Gastroesophageal sphincter (tissue), 4 donors: ENCODE measurements around the gene MPZL3. TPM values are rescaled to one million over a fixed set of nuclear protein-coding genes. Genes with fewer than 3 reads are reported as not detected.

Source experiments
- ATAC-seq: fragments of 150-250 bp; one replicate; pipeline ENCODE4 v1.9.1; 2016; ENCODE audit warnings: mild to moderate bottlenecking, moderate library complexity
- H3K27ac ChIP-seq, 4 donors: fragments of 200-600 bp; sonication (generic) in 3 of 4; 1 replicate in 3 of 4; 2 replicates in 1 of 4; pipeline ENCODE4 v1.5.1; 2016 to 2019
- H3K27me3 ChIP-seq: fragments of 200-600 bp; sonication (generic); one replicate; pipeline ENCODE4 v1.5.1; 2019
- H3K36me3 ChIP-seq, 2 donors: fragments of 200-600 bp; sonication (generic); one replicate each; pipeline ENCODE4 v1.5.1; 2019; ENCODE audit warnings: control low read depth in 1 of 2
- H3K4me1 ChIP-seq, 3 donors: fragments of 200-600 bp; sonication (generic); 1 replicate in 2 of 3; 2 replicates in 1 of 3; pipeline ENCODE4 v1.5.1; 2016 to 2019; ENCODE audit warnings: control low read depth in 2 of 3
- H3K4me3 ChIP-seq, 2 donors: fragments of 200-600 bp; sonication (generic); one replicate each; pipeline ENCODE4 v1.5.1; 2019; ENCODE audit warnings: mild to moderate bottlenecking in 1 of 2, moderate library complexity in 1 of 2
- H3K9me3 ChIP-seq, 3 donors: fragments of 200-600 bp; sonication (generic); one replicate each; pipeline ENCODE4 v1.5.1; 2017 to 2019; ENCODE audit warnings: control low read depth in 2 of 3
- EP300 ChIP-seq: sonication (generic); formaldehyde crosslinking; IDR thresholded peaks from one replicate; pipeline ENCODE4 v1.6.1; 2017; ENCODE audit warnings: antibody characterized with exemption, mild to moderate bottlenecking
- POLR2A ChIP-seq, 2 donors: fragments of 450-650 bp; IDR thresholded peaks; one replicate each; pipeline ENCODE4 v1.6.1; 2017; ENCODE audit warnings: antibody characterized with exemption in 2 of 2, mild to moderate bottlenecking in 2 of 2, moderate library complexity in 1 of 2
- POLR2AphosphoS5 ChIP-seq: sonication (generic); formaldehyde crosslinking; IDR thresholded peaks from one replicate; pipeline ENCODE4 v1.6.1; 2017; ENCODE audit warnings: antibody characterized with exemption
- WGBS, 2 donors: methylation state at CpG; one replicate each; pipeline ENCODE4 v1.1.5; 2018; ENCODE audit warnings: low coverage in 1 of 2; 5-methylcytosine and 5-hydroxymethylcytosine counted together
- total RNA-seq, 4 donors: library from RNA; depleted of rRNA; stranded (reverse); fragments of >200 nt; gene quantifications; one replicate each; pipeline ENCODE4 v1.1.0, GENCODE V29; 2016
- TF ChIP-seq, protein P1 (sequence below), 4 experiments: fragments of 200-600 bp in 2 of 4; fragments of 450-650 bp in 2 of 4; sonication (generic) in 1 of 4; IDR thresholded peaks; one replicate each; pipeline ENCODE4 v1.5.1; 2017 to 2019; ENCODE audit warnings: antibody characterized with exemption in 4 of 4, mild to moderate bottlenecking in 2 of 4, moderate library complexity in 2 of 4

MPZL3 gene
- total RNA-seq, 4 donors from 2014 or later = 0.54 to 3.8 (median 0.65) TPM

DNA sequence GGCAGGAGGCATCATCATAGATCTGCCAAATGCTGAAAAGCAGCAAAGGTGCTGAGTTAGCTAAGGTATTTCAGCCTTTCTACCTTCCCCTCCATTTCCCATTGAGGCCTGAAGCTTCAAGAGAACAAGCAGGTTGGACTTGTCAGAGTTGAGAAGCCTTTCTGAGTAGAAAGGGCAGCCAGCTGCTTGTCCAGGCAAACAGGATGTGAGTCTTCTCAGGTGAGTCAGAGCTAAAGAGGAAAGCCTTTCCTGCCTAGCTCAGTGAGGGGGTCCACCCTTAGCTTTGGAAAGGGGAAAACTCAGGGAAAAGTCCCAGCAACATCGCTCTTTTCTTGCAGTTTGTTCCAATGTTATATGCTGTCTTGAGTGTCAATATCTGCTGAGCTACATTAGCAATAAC, 25.1 kb upstream of the MPZL3 start:
- H3K27me3 ChIP-seq = peaks cover 42% of the 10 kb centered on the region
- no peak for ATAC-seq
- H3K4me1 ChIP-seq = no peaks in the 10 kb centered on the region
- H3K4me3 ChIP-seq = no peak overlapping the region
- no peaks in the 10 kb centered on the region for H3K36me3 ChIP-seq
- no peaks in the 10 kb centered on the region for H3K9me3 ChIP-seq
- TF ChIP-seq EP300 = no peak
- peak; percentile 11 for TF ChIP-seq POLR2AphosphoS5
- TF ChIP-seq POLR2A (IDR thresholded peaks at IDR 0.05) = no peak
- TF ChIP-seq, protein P1, sequence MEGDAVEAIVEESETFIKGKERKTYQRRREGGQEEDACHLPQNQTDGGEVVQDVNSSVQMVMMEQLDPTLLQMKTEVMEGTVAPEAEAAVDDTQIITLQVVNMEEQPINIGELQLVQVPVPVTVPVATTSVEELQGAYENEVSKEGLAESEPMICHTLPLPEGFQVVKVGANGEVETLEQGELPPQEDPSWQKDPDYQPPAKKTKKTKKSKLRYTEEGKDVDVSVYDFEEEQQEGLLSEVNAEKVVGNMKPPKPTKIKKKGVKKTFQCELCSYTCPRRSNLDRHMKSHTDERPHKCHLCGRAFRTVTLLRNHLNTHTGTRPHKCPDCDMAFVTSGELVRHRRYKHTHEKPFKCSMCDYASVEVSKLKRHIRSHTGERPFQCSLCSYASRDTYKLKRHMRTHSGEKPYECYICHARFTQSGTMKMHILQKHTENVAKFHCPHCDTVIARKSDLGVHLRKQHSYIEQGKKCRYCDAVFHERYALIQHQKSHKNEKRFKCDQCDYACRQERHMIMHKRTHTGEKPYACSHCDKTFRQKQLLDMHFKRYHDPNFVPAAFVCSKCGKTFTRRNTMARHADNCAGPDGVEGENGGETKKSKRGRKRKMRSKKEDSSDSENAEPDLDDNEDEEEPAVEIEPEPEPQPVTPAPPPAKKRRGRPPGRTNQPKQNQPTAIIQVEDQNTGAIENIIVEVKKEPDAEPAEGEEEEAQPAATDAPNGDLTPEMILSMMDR (IDR thresholded peaks at IDR 0.05) = no peak
- H3K27ac ChIP-seq = peak overlapping the region in 2 of 4 donors; percentile 24 to 28
- WGBS, 2 donors = 89 to 92% methylated on average over 1 of the region's 1 CpG

DNA sequence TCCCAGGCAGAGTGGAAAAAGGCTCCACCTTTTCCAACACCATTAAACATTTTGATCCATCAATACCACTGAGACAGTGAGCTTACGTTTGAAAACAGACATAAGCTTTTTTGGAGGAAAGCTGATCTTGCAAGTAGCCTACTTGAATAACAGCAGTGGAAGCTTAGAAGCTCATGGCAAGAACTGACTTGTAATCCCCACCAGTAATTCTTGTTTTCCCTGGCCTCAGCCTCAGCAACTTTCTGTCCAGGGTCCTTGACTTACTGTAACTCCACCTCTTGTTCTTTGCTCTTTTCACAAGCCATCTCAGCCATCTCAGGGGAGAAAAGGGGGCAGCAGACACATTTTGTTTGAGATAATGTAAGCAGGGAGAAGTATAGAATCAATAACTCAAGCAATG, 24.3 kb upstream of the MPZL3 start:
- Histone ChIP-seq H3K27ac (no peak overlapping the region), H3K27me3 (peaks cover 50% of the 10 kb centered on the region), H3K9me3 (no peaks in the 10 kb centered on the region), H3K4me1 (no peaks in the 10 kb centered on the region), H3K4me3 (no peak overlapping the region), H3K36me3 (no peaks in the 10 kb centered on the region)
- TF ChIP-seq POLR2A (IDR thresholded peaks at IDR 0.05) = no peak
- TF ChIP-seq POLR2AphosphoS5 = no peak
- TF ChIP-seq, protein P1 (IDR thresholded peaks at IDR 0.05) = no peak
- TF ChIP-seq EP300 = no peak
- ATAC-seq = no peak
- 25 to 50% methylated on average over 1 of the region's 1 CpG for WGBS, 2 donors

DNA sequence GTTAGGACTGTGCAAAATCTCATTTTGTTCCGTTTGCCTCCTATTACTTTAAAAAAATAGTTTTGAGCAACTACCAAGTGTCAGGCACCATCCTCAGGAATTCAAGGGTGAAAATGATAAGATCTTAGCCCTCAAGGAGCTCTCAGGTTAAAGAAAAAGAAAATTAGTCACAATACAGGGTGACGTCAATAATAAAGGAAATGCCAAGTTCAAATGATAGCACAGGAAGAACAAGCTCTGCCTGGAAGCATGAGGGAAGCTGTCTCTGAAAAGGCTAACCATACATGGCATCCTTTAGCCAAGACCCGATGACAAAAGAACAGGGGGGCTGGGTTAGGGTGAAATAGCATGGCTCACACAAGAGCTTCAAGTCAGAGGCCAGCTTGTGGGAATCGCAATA, 23.0 kb upstream of the MPZL3 start:
- peak; percentile 6 for TF ChIP-seq POLR2AphosphoS5
- TF ChIP-seq, protein P1 (IDR thresholded peaks at IDR 0.05) = no peak
- Histone ChIP-seq H3K36me3 (no peaks in the 10 kb centered on the region), H3K27me3 (peaks cover 50% of the 10 kb centered on the region), H3K4me3 (no peak overlapping the region), H3K9me3 (no peaks in the 10 kb centered on the region), H3K27ac (peak overlapping the region in 2 of 4 donors; percentile 20 to 32), H3K4me1 (no peaks in the 10 kb centered on the region)
- ATAC-seq = peak; percentile 62
- WGBS, 2 donors = 50 to 60% methylated on average over 3 to 4 of the region's 4 CpGs

DNA sequence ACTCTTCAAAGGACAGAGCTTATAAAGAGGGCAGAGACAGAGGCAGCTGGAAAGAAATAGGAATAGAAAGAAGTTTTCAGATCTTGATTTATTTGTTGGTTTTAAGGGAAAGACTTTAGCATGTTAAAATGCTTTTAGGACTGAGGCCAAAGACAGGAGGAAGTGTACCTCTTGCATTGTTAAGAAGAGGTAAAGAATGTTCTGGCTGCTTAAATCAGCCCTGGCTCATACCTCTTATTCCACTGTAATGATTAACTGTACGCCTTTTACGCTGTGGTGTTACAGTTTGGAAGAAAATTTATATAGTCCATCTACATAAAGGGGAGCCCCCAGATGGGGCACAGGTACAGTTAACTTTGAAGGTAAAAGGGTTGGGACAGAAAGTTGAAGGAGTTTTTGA, 22.0 kb upstream of the MPZL3 start:
- TF ChIP-seq POLR2AphosphoS5 = no peak
- no peak for TF ChIP-seq POLR2A (IDR thresholded peaks at IDR 0.05)
- TF ChIP-seq, protein P1 (IDR thresholded peaks at IDR 0.05) = no peak
- TF ChIP-seq EP300 = no peak
- WGBS, 2 donors = 47 to 53% methylated on average over 2 of the region's 2 CpGs
- Histone ChIP-seq H3K27me3 (peaks cover 50% of the 10 kb centered on the region), H3K36me3 (no peaks in the 10 kb centered on the region), H3K9me3 (no peaks in the 10 kb centered on the region), H3K4me1 (no peaks in the 10 kb centered on the region), H3K4me3 (no peak overlapping the region), H3K27ac (peak overlapping the region in 1 of 4 donors; percentile 48)
- ATAC-seq = no peak

DNA sequence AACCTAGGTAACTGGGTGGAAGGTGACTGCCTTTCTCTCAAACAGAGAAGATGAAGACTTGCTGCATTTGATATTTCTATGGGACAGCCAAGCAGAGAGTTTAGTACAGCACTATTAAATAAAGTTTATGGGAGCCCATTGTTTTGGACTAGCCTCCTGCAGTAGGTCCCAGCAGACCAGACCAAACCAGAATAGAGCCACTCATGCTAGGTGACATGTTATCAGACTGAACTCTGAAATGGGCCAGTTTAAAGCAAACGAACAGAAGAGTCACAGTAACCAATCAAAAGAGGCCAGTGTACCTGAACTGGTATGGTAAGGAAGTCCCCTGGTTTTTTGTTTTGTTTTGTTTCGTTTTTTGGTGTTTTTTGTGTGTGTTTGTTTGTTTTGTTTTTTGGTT, 19.8 kb upstream of the MPZL3 start:
- peaks cover 46% of the 10 kb centered on the region for H3K27me3 ChIP-seq
- WGBS, 2 donors = 47 to 57% methylated on average over 2 of the region's 2 CpGs
- TF ChIP-seq POLR2AphosphoS5 (no peak), POLR2A (IDR thresholded peaks at IDR 0.05) (no peak)
- H3K4me1 ChIP-seq = no peaks in the 10 kb centered on the region
- no peaks in the 10 kb centered on the region for H3K36me3 ChIP-seq
- no peak overlapping the region for H3K27ac ChIP-seq
- no peak overlapping the region for H3K4me3 ChIP-seq
- no peaks in the 10 kb centered on the region for H3K9me3 ChIP-seq
- no peak for ATAC-seq
